OCI-LY3 (cell line): Measurements from ENCODE around the gene TAS2R31.

Source experiments
- H2AFZ ChIP-seq: fragments of 200-600, 300-600 bp; shearing (Covaris generic); 2 replicates; pipeline ENCODE4 v1.6.0; 2014; ENCODE audit warnings: antibody characterized with exemption, low read depth, low read length
- H3K27ac ChIP-seq: fragments of 200-600, 300-600 bp; sonication (generic); 2 replicates; pipeline ENCODE4 v1.5.1; 2014; ENCODE audit warnings: mild to moderate bottlenecking, low read length, moderate library complexity, mixed read lengths
- H3K27me3 ChIP-seq: fragments of 200-600, 300-600 bp; sonication (generic); 2 replicates; pipeline ENCODE4 v1.6.1; 2014; ENCODE audit warnings: low read depth, low read length, mixed read lengths
- H3K36me3 ChIP-seq: fragments of 200-600, 300-600 bp; sonication (generic); replicated peaks from 2 replicates; pipeline ENCODE3; 2014; ENCODE audit warnings: low read depth, low read length, mixed read lengths
- H3K4me1 ChIP-seq: fragments of 300-600, 200-600 bp; sonication (generic); 2 replicates; pipeline ENCODE4 v1.6.1; 2014; ENCODE audit warnings: low read length, mixed read lengths
- H3K4me2 ChIP-seq: fragments of 200-600, 300-600 bp; sonication (generic); 2 replicates; pipeline ENCODE4 v1.6.1; 2014; ENCODE audit warnings: low read length, mixed read lengths
- H3K4me3 ChIP-seq: fragments of 300-600, 200-600 bp; sonication (generic); 2 replicates; pipeline ENCODE4 v1.5.1; 2014; ENCODE audit warnings: antibody characterized with exemption, mild to moderate bottlenecking, low read length, moderate library complexity
- H3K79me2 ChIP-seq: fragments of 300-600, 200-600 bp; shearing (Covaris generic); 2 replicates; pipeline ENCODE4 v1.6.1; 2014; ENCODE audit warnings: mild to moderate bottlenecking, low read length, mixed read lengths
- H3K9ac ChIP-seq: fragments of 300-600, 200-600 bp; shearing (Covaris generic); 2 replicates; pipeline ENCODE4 v1.6.0; 2014; ENCODE audit warnings: mild to moderate bottlenecking, low read length, moderate library complexity
- H3K9me3 ChIP-seq: fragments of 200-600, 300-600 bp; shearing (Covaris generic); 2 replicates; pipeline ENCODE4 v1.6.1; 2014; ENCODE audit warnings: low read length, mixed read lengths; ENCODE audit not compliant: insufficient read depth
- H4K20me1 ChIP-seq: fragments of 200-600, 300-600 bp; sonication (generic); 2 replicates; pipeline ENCODE4 v1.6.1; 2016; ENCODE audit warnings: low read length, mixed read lengths; ENCODE audit not compliant: insufficient read depth
- EZH2phosphoT487 ChIP-seq: fragments of 200-600 bp; shearing (Covaris generic); IDR thresholded peaks from 2 replicates; pipeline ENCODE4 v1.6.1; 2018; ENCODE audit warnings: antibody characterized with exemption, mixed run types, low read depth
- TF ChIP-seq, protein P1 (sequence below): fragments of 200-600, 300-600 bp; sonication (generic); IDR thresholded peaks from 2 replicates; pipeline ENCODE4 v1.5.1; 2014; ENCODE audit warnings: antibody characterized with exemption, low read length, low read depth

TAS2R31 gene

DNA sequence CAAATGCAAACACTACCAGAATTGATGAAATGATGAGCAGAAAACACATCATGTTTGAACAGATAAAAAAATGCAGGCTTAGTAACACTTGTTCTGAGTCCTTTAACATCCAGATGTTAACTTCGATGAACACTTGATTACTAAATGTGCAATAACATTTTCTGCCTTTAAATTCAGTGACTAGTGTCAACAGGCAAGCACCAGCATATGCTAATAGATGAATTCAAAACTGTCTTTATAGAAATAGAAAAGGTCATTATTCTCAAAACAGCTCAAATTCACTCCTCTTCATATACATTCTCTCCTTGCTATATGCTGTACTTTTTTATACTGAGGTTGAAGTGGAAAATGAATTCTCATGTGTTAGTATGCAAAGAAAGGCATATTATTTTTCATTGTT lies 8.7 kb downstream of the TAS2R31 start, which contains the start of gene TAS2R19:
TSS of gene TAS2R19 (minus strand) at position 101 of the 400 bp plus-strand sequence. CDS start at position 52, 49 bp downstream.
- Histone ChIP-seq H3K27ac (no peak within 1 kb of the TSS), H3K4me3 (no peak within 1 kb of the TSS), H3K4me1 (no peaks in the 10 kb centered on the region), H2AFZ (no peak within 1 kb of the TSS), H3K9me3 (no peaks in the 10 kb centered on the region), H3K4me2 (no peak within 1 kb of the TSS), H3K36me3 (peaks cover 2% of the 10 kb centered on the region), H4K20me1 (peaks cover 4% of the 10 kb centered on the region; the same call in 1 of the 2 replicates), H3K9ac (no peak within 1 kb of the TSS), H3K79me2 (no peaks in the 10 kb centered on the region), H3K27me3 (no peaks in the 10 kb centered on the region)
- TF ChIP-seq, protein P1, sequence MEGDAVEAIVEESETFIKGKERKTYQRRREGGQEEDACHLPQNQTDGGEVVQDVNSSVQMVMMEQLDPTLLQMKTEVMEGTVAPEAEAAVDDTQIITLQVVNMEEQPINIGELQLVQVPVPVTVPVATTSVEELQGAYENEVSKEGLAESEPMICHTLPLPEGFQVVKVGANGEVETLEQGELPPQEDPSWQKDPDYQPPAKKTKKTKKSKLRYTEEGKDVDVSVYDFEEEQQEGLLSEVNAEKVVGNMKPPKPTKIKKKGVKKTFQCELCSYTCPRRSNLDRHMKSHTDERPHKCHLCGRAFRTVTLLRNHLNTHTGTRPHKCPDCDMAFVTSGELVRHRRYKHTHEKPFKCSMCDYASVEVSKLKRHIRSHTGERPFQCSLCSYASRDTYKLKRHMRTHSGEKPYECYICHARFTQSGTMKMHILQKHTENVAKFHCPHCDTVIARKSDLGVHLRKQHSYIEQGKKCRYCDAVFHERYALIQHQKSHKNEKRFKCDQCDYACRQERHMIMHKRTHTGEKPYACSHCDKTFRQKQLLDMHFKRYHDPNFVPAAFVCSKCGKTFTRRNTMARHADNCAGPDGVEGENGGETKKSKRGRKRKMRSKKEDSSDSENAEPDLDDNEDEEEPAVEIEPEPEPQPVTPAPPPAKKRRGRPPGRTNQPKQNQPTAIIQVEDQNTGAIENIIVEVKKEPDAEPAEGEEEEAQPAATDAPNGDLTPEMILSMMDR, result no peak
- TF ChIP-seq EZH2phosphoT487, result no peak

GRCh38 chr12:11016937-11017336 lies 14.3 kb downstream of the TAS2R31 start:
- Histone ChIP-seq H2AFZ (no peak overlapping the region), H3K9ac (no peak overlapping the region), H3K79me2 (no peaks in the 10 kb centered on the region), H3K9me3 (no peaks in the 10 kb centered on the region), H3K36me3 (no peaks in the 10 kb centered on the region), H3K27me3 (no peaks in the 10 kb centered on the region), H3K4me2 (no peak overlapping the region), H3K27ac (no peak overlapping the region), H4K20me1 (peaks cover 4% of the 10 kb centered on the region; the same call in 1 of the 2 replicates), H3K4me1 (no peaks in the 10 kb centered on the region), H3K4me3 (no peak overlapping the region)
- TF ChIP-seq EZH2phosphoT487, result no peak
- TF ChIP-seq, protein P1, result no peak

GRCh38 chr12:11015775-11016430 lies 15.3 kb downstream of the TAS2R31 start:
- no peaks in the 10 kb centered on the region for H3K36me3 ChIP-seq
- no peaks in the 10 kb centered on the region for H4K20me1 ChIP-seq
- no peak overlapping the region for H3K4me2 ChIP-seq
- no peak overlapping the region for H3K9ac ChIP-seq
- no peaks in the 10 kb centered on the region for H3K79me2 ChIP-seq
- H3K4me1 ChIP-seq, result no peaks in the 10 kb centered on the region
- no peaks in the 10 kb centered on the region for H3K9me3 ChIP-seq
- H2AFZ ChIP-seq, result no peak overlapping the region
- H3K4me3 ChIP-seq, result no peak overlapping the region
- no peak overlapping the region for H3K27ac ChIP-seq
- TF ChIP-seq, protein P1, result no peak
- no peak for TF ChIP-seq EZH2phosphoT487
- H3K27me3 ChIP-seq, result no peaks in the 10 kb centered on the region

DNA sequence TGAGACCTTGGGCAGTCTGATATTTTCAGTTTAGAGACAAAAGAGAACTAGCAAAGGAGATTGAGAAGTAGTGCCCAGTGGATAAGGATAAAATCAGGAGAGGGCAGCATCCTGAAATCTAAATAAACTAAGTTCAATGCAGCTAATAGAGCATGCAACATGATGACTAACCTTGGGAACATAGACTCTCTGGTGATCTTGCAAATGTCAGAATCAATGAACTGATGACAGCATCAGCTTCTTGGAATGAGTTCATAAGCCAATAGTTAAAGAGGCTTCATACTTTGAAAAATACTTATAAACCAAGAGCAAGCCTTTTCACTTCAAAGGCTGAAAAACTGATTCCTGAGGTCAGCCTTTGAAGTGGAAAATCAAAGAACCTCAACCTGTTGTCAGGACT lies 17.0 kb downstream of the TAS2R31 start:
- no peaks in the 10 kb centered on the region for H4K20me1 ChIP-seq
- no peak overlapping the region for H3K9ac ChIP-seq
- no peak for TF ChIP-seq EZH2phosphoT487
- TF ChIP-seq, protein P1, result no peak
- H3K4me3 ChIP-seq, result no peak overlapping the region
- H3K79me2 ChIP-seq, result no peaks in the 10 kb centered on the region
- H3K36me3 ChIP-seq, result no peaks in the 10 kb centered on the region
- H3K27ac ChIP-seq, result no peak overlapping the region
- no peak overlapping the region for H2AFZ ChIP-seq
- H3K9me3 ChIP-seq, result no peaks in the 10 kb centered on the region
- H3K4me1 ChIP-seq, result no peaks in the 10 kb centered on the region
- H3K4me2 ChIP-seq, result no peak overlapping the region
- H3K27me3 ChIP-seq, result no peaks in the 10 kb centered on the region
